Astrocyte of the hippocampus (primary cell): ENCODE measurements around the gene MARVELD1.
"Not testable (repeated sequence)": the region's sequence is repeated elsewhere in the genome, so short reads cannot be mapped to it uniquely, and the experiment has no call there.

Experiments
- DNase-seq: peaks from one replicate; pipeline ENCODE4 v3.0.0; 2011; ENCODE audit warnings: low read depth, low spot score

Gene MARVELD1

GRCh38 chr10:97690133-97690532, 23.4 kb upstream of the MARVELD1 start:
- no peak for DNase-seq

- not testable (repeated sequence) for DNase-seq
These were observed 15.4 kb upstream of the MARVELD1 start for GRCh38 chr10:97698072-97698655.

- peak; percentile 83 for DNase-seq
These were observed 12.0 kb upstream of the MARVELD1 start for GRCh38 chr10:97701438-97702069.

- DNase-seq, result no peak
These were observed 10.0 kb upstream of the MARVELD1 start for GRCh38 chr10:97703398-97704067.

- DNase-seq, result no peak
These were observed 9.2 kb upstream of the MARVELD1 start for GRCh38 chr10:97704341-97704740.

- no peak for DNase-seq
These were observed 8.4 kb upstream of the MARVELD1 start for GRCh38 chr10:97705006-97705670.

GRCh38 chr10:97707134-97707861, 6.2 kb upstream of the MARVELD1 start:
- no peak for DNase-seq

GRCh38 chr10:97708167-97708566, 5.4 kb upstream of the MARVELD1 start:
- DNase-seq, result no peak

- peak; percentile 85 for DNase-seq
These were observed 4.3 kb upstream of the MARVELD1 start for GRCh38 chr10:97708976-97709946.

GRCh38 chr10:97711640-97712572, 1.6 kb upstream of the MARVELD1 start:
- no peak for DNase-seq

- DNase-seq, result peak; percentile 90
These were observed 383 bp downstream of the MARVELD1 start for GRCh38 chr10:97713826-97714400.

GRCh38 chr10:97714401-97715258, 1.1 kb downstream of the MARVELD1 start:
- peak; percentile 84 for DNase-seq

GRCh38 chr10:97715259-97715874, 1.8 kb downstream of the MARVELD1 start:
- DNase-seq, result no peak

GRCh38 chr10:97717627-97718026, 4.1 kb downstream of the MARVELD1 start:
- DNase-seq, result no peak

GRCh38 chr10:97718178-97718577, 4.6 kb downstream of the MARVELD1 start:
- DNase-seq, result no peak

- no peak for DNase-seq
These were observed 5.2 kb downstream of the MARVELD1 start for GRCh38 chr10:97718659-97719142.

- DNase-seq, result no peak
These were observed 6.1 kb downstream of the MARVELD1 start for GRCh38 chr10:97719602-97720001.
